H1 (cell line): ENCODE results near the gene HPS3. TPM values are rescaled to one million over a fixed set of nuclear protein-coding genes. Genes with fewer than 3 reads are reported as not detected.

Experiments
- CTCF ChIA-PET: fragments of 300-600 bp; sonication (Branson Sonifier 250); formaldehyde crosslinking; loops from one replicate; lab custom pipeline; 2021; ENCODE audit not compliant: partially characterized antibody; lab: Charles Lee
- POLR2A ChIA-PET: fragments of 300-600 bp; sonication (Branson Sonifier 250); formaldehyde crosslinking; loops from one replicate; lab custom pipeline; 2021; ENCODE audit warnings: inconsistent platforms; ENCODE audit not compliant: partially characterized antibody; lab: Charles Lee
- DNase-seq, 2 experiments: peaks; one replicate each; pipeline versions ENCODE4 v3.0.0 to v3.0.0-alpha.2; 2010 to 2022; ENCODE audit warnings: low spot score in 2 of 2, low read depth in 1 of 2, mixed read lengths in 1 of 2
- FAIRE-seq: peaks from 2 replicates; lab custom pipeline; 2011; peaks lifted over from hg19 to GRCh38; lab: Jason Lieb, UNC
- H2AFZ ChIP-seq: 2 replicates; pipeline ENCODE4 v1.8.1; 2012; ENCODE audit warnings: low read length, inconsistent platforms
- H2AK5ac ChIP-seq: 2 replicates; pipeline ENCODE4 v1.6.1; 2013; ENCODE audit warnings: low read depth, low read length
- H2BK120ac ChIP-seq: replicated peaks from 2 replicates; pipeline ENCODE3; 2013; ENCODE audit warnings: low read depth, low read length, inconsistent platforms
- H2BK12ac ChIP-seq: 2 replicates; pipeline ENCODE4 v1.6.1; 2013; ENCODE audit warnings: low read depth, low read length
- H2BK15ac ChIP-seq: 2 replicates; pipeline ENCODE4 v1.6.1; 2013; ENCODE audit warnings: low read length
- H2BK20ac ChIP-seq: 2 replicates; pipeline ENCODE4 v1.6.1; 2013; ENCODE audit warnings: low read length
- H2BK5ac ChIP-seq: 2 replicates; pipeline ENCODE4 v1.6.1; 2013; ENCODE audit warnings: low read depth, low read length
- H3K14ac ChIP-seq: 2 replicates; pipeline ENCODE4 v1.6.1; 2013; ENCODE audit warnings: inconsistent platforms; ENCODE audit not compliant: insufficient read length
- H3K18ac ChIP-seq: 2 replicates; pipeline ENCODE4 v1.6.1; 2013; ENCODE audit warnings: low read length; ENCODE audit errors: extremely low read depth
- H3K23ac ChIP-seq: 2 replicates; pipeline ENCODE4 v1.6.1; 2013; ENCODE audit warnings: inconsistent platforms; ENCODE audit not compliant: insufficient read length
- H3K23me2 ChIP-seq: 2 replicates; pipeline ENCODE4 v1.6.1; 2013; ENCODE audit warnings: low read depth, low read length
- H3K27ac ChIP-seq: 2 replicates; pipeline ENCODE4 v1.6.1; 2011; ENCODE audit warnings: low read depth, low read length, inconsistent platforms
- H3K27me3 ChIP-seq, 4 experiments: replicated peaks in 1 of 4; 1 replicate in 1 of 4; 2 replicates in 3 of 4; pipeline versions ENCODE4 v1.6.1 to v1.8.1; 2011 to 2013; ENCODE audit warnings: low read length in 3 of 4, mild to moderate bottlenecking in 3 of 4, inconsistent platforms in 2 of 4, mixed read lengths in 2 of 4, moderate library complexity in 1 of 4; ENCODE audit not compliant: control insufficient read depth in 3 of 4, insufficient read depth in 3 of 4; ENCODE audit errors: extremely low read depth in 1 of 4
- H3K36me3 ChIP-seq, 4 experiments: 2 replicates each; pipeline versions ENCODE4 v1.6.1 to v1.8.1; 2011 to 2013; ENCODE audit warnings: mild to moderate bottlenecking in 4 of 4, low read length in 3 of 4, moderate library complexity in 2 of 4, control low read depth in 1 of 4, inconsistent platforms in 1 of 4; ENCODE audit not compliant: insufficient read depth in 4 of 4, control insufficient read depth in 2 of 4
- H3K4ac ChIP-seq: replicated peaks from 2 replicates; pipeline ENCODE3; 2013; ENCODE audit warnings: low read length, low read depth, mixed read lengths, inconsistent platforms; ENCODE audit not compliant: insufficient read length
- H3K4me1 ChIP-seq, 4 experiments: replicated peaks in 1 of 4; 1 replicate in 1 of 4; 2 replicates in 3 of 4; pipeline versions ENCODE4 v1.6.1 to v1.8.1; 2011 to 2013; ENCODE audit warnings: low read length in 3 of 4, inconsistent platforms in 2 of 4, mixed read lengths in 1 of 4; ENCODE audit not compliant: insufficient read depth in 4 of 4, control insufficient read depth in 3 of 4
- H3K4me2 ChIP-seq, 2 experiments: 2 replicates each; pipeline versions ENCODE4 v1.6.1 to v1.8.1; 2011 to 2013; ENCODE audit warnings: low read depth in 2 of 2, low read length in 2 of 2, control low read depth in 1 of 2, inconsistent platforms in 1 of 2, mild to moderate bottlenecking in 1 of 2; ENCODE audit not compliant: insufficient read depth in 1 of 2
- H3K4me3 ChIP-seq, 4 experiments: fragments of 200-600, 300-600 bp in 1 of 4; sonication (generic), shearing (Covaris generic), sonication (Bioruptor Twin) in 1 of 4; 2 replicates each; pipeline versions ENCODE4 v1.5.1 to v1.8.1; 2011 to 2016; ENCODE audit warnings: low read length in 4 of 4, low read depth in 3 of 4, control low read depth in 2 of 4, inconsistent platforms in 2 of 4, mild to moderate bottlenecking in 2 of 4, mixed read lengths in 1 of 4, moderate library complexity in 1 of 4; ENCODE audit not compliant: insufficient read depth in 2 of 4; ENCODE audit errors: extremely low read depth in 1 of 4
- H3K56ac ChIP-seq: replicated peaks from 2 replicates; pipeline ENCODE3; 2013; ENCODE audit warnings: low read depth, mild to moderate bottlenecking, mixed read lengths, low read length, inconsistent platforms; ENCODE audit not compliant: insufficient read length
- H3K79me1 ChIP-seq: 2 replicates; pipeline ENCODE4 v1.6.1; 2013; ENCODE audit warnings: low read depth, low read length, control low read depth
- H3K79me2 ChIP-seq, 2 experiments: 2 replicates each; pipeline versions ENCODE4 v1.6.1 to v1.8.1; 2012 to 2013; ENCODE audit warnings: low read length in 2 of 2, mild to moderate bottlenecking in 2 of 2, inconsistent platforms in 1 of 2; ENCODE audit not compliant: insufficient read depth in 2 of 2, control insufficient read depth in 1 of 2
- H3K9ac ChIP-seq, 4 experiments: replicated peaks in 1 of 4; 1 replicate in 1 of 4; 2 replicates in 3 of 4; pipeline versions ENCODE4 v1.6.1 to v1.8.1; 2011 to 2013; ENCODE audit warnings: low read depth in 3 of 4, low read length in 3 of 4, control low read depth in 2 of 4, mild to moderate bottlenecking in 2 of 4, moderate library complexity in 2 of 4, inconsistent platforms in 1 of 4; ENCODE audit errors: extremely low read depth in 1 of 4
- H3K9me3 ChIP-seq, 2 experiments: 2 replicates each; pipeline versions ENCODE4 v1.6.1 to v1.8.1; 2012 to 2013; ENCODE audit warnings: mild to moderate bottlenecking in 2 of 2, moderate library complexity in 2 of 2, control low read depth in 1 of 2, inconsistent platforms in 1 of 2, low read depth in 1 of 2, low read length in 1 of 2, mixed read lengths in 1 of 2; ENCODE audit not compliant: insufficient read depth in 2 of 2
- H4K20me1 ChIP-seq, 2 experiments: replicated peaks in 1 of 2; 2 replicates each; pipeline versions ENCODE3 to v1.8.1; 2011 to 2013; ENCODE audit warnings: inconsistent platforms in 2 of 2, low read length in 2 of 2, mild to moderate bottlenecking in 1 of 2; ENCODE audit not compliant: insufficient read depth in 2 of 2, control insufficient read depth in 1 of 2
- H4K5ac ChIP-seq: 2 replicates; pipeline ENCODE4 v1.6.1; 2013; ENCODE audit warnings: low read length, low read depth, mixed read lengths, inconsistent platforms; ENCODE audit not compliant: insufficient read length
- H4K8ac ChIP-seq: 2 replicates; pipeline ENCODE4 v1.8.0; 2013; ENCODE audit warnings: mild to moderate bottlenecking, moderate library complexity, low read length, inconsistent platforms; ENCODE audit not compliant: insufficient read depth; ENCODE audit errors: extremely low read depth
- H4K91ac ChIP-seq: replicated peaks from 2 replicates; pipeline ENCODE3; 2013; ENCODE audit warnings: low read length, mixed read lengths, inconsistent platforms; ENCODE audit not compliant: insufficient read length
- FOSL1 ChIP-seq: IDR thresholded peaks from 2 replicates; pipeline ENCODE4 v1.6.1; 2011; ENCODE audit warnings: mild to moderate bottlenecking, low read depth, low read length, moderate library complexity; ENCODE audit not compliant: insufficient read depth
- MAX ChIP-seq: IDR thresholded peaks from 2 replicates; pipeline ENCODE4 v1.6.1; 2012; ENCODE audit warnings: inconsistent platforms
- NANOG ChIP-seq: IDR thresholded peaks from 2 replicates; pipeline ENCODE4 v1.6.1; 2011; ENCODE audit warnings: low read length, low read depth, mild to moderate bottlenecking, inconsistent platforms; ENCODE audit not compliant: insufficient read depth, poor library complexity, severe bottlenecking
- RBBP5 ChIP-seq: IDR thresholded peaks from 2 replicates; pipeline ENCODE4 v1.7.1; 2012; ENCODE audit warnings: low read depth, mild to moderate bottlenecking, inconsistent platforms, low read length, moderate library complexity, borderline replicate concordance
- SRF ChIP-seq: IDR thresholded peaks from 2 replicates; pipeline ENCODE4 v1.6.1; 2011; ENCODE audit warnings: mild to moderate bottlenecking, low read depth, low read length, moderate library complexity
- SUZ12 ChIP-seq: fragments of 200-600 bp; sonication (generic); IDR thresholded peaks from 2 replicates; pipeline ENCODE4 v1.6.1; 2012; ENCODE audit warnings: mild to moderate bottlenecking, inconsistent platforms, low read length, moderate library complexity, mixed read lengths
- WGBS, 2 experiments: shearing (Covaris generic) in 1 of 2; methylation state at CpG; one replicate each; pipeline versions ENCODE4 v1.1.6 to v1.1.7; 2013 to 2015; ENCODE audit warnings: low lambda C conversion rate in 2 of 2, mixed read lengths in 2 of 2, inconsistent platforms in 1 of 2, low coverage in 1 of 2, missing lambda C conversion rate in 1 of 2; ENCODE audit not compliant: insufficient replicate concordance in 2 of 2, insufficient coverage in 1 of 2, insufficient read length in 1 of 2; ENCODE audit errors: extremely low coverage in 1 of 2, missing lambda C conversion rate in 1 of 2; 5-methylcytosine and 5-hydroxymethylcytosine counted together
- polyA plus RNA-seq, 7 experiments: library from polyadenylated mRNA; depleted of rRNA in 3 of 7; stranded (reverse) in 5 of 7; unstranded in 2 of 7; fragments of >200 nt in 5 of 7; fragments of 200-250 nt in 2 of 7; gene quantifications; 1 replicate in 5 of 7; 2 replicates in 1 of 7; 4 replicates in 1 of 7; pipeline versions ENCODE4 v1.2.1 to v1.2.3, GENCODE V29; 2011 to 2013; ENCODE audit warnings: missing spikeins in 2 of 7, mixed read lengths in 2 of 7
- total RNA-seq: library from RNA; stranded (reverse); fragmentation: NEBNext Ultra II Directional; extraction: Animal tissue kit (Norgen Biotek cat#: 25700); gene quantifications from 2 replicates; pipeline ENCODE4 v1.2.1, GENCODE V29; 2021

Gene HPS3
- total and polyA plus RNA-seq, 2 of the 8 experiments (the other 6 are each of a cell fraction or from before 2014, with no cell fraction given), result 23.7 to 48.7 TPM

DNA sequence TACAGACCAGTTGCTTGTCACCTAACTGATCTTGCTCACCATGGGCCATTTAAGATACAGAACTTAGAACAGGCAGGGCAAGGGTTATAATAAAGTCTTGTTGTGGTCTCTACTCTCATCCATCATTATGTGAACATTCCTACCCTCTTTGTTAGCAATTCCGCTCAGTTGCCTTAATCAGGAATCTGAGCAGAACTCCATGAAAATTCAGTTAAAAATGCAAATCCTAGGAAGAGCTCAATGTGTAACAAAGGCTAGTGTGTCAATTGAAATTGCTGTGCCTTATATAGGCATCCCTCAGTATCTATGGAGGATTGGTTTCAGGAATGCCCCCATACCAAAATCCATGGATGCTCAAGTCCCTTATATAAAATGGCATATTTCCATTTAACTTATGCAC lies 47.7 kb downstream of the HPS3 start:
- Histone ChIP-seq H3K4me3 (no peak overlapping the region), H2BK15ac (no peak overlapping the region), H3K18ac (no peak overlapping the region), H3K79me2 (no peaks in the 10 kb centered on the region), H3K27me3 (no peaks in the 10 kb centered on the region), H3K27ac (no peak overlapping the region), H3K23me2 (no peaks in the 10 kb centered on the region; the same call in 1 of the 2 replicates), H2AFZ (no peak overlapping the region), H4K8ac (no peak overlapping the region), H3K4me2 (no peak overlapping the region), H2BK20ac (no peak overlapping the region), H3K4ac (no peak overlapping the region), H3K4me1 (no peaks in the 10 kb centered on the region), H2BK12ac (no peak overlapping the region), H2AK5ac (no peak overlapping the region), H3K56ac (no peak overlapping the region), H3K14ac (no peak overlapping the region), H3K23ac (no peak overlapping the region), H3K79me1 (no peaks in the 10 kb centered on the region), H3K9me3 (peaks cover 5 to 10% of the 10 kb centered on the region in 2 experiments; a peak in 3 of 4 replicates), H3K9ac (no peak overlapping the region), H3K36me3 (peaks cover 0 to 46% (median 15%) of the 10 kb centered on the region in 4 experiments; a peak in 4 of 8 replicates), H4K5ac (no peak overlapping the region), H2BK5ac (no peak overlapping the region), H2BK120ac (no peak overlapping the region), H4K91ac (no peak overlapping the region), H4K20me1 (no peaks in the 10 kb centered on the region)
- 94% methylated on average over 1 of the region's 1 CpG; no CpG with 5 or more reads in 1 of the 2 experiments for WGBS, 2 experiments
- TF ChIP-seq SUZ12, result no peak
- TF ChIP-seq SRF, result 0 out of 2 replicates have a peak, but pooled peaks have one; percentile 2
- TF ChIP-seq NANOG, result no peak
- TF ChIP-seq RBBP5, result no peak
- TF ChIP-seq MAX, result no peak
- no peak for TF ChIP-seq FOSL1
- DNase-seq (no peak), FAIRE-seq (no peak)
- CTCF ChIA-PET, result interaction anchor here (1.3 to 1.6 kb wide), 3 partner anchors 56 to 227 kb away, joined by 3 read pairs; no protein-coding TSS in a partner anchor
- POLR2A ChIA-PET, result interaction anchor here (1.4 kb wide), 1 partner anchor 10 kb away, joined by 3 read pairs; no protein-coding TSS in a partner anchor
